T-cell (primary cell): ENCODE results near the gene CRAMP1. TPM values are rescaled to one million over a fixed set of nuclear protein-coding genes. Genes with fewer than 3 reads are reported as not detected.
"Not testable (repeated sequence)": the region's sequence is repeated elsewhere in the genome, so short reads cannot be mapped to it uniquely, and the experiment has no call there.

Experiments used
- ATAC-seq, 4 experiments: fragments of 200-7000 bp in 3 of 4; fragments of 150-1000 bp in 1 of 4; cut with Tn5 transposase; replicated peaks in 1 of 4; 1 replicate in 3 of 4; 2 replicates in 1 of 4; pipeline ENCODE4 v1.10.0; 2021; ENCODE audit warnings: moderate library complexity in 3 of 4, mild to moderate bottlenecking in 2 of 4, moderate number of reproducible peaks in 1 of 4
- CTCF ChIA-PET, 2 donors: fragments of 300-600 bp; sonication (Branson Sonifier 250); formaldehyde crosslinking; loops; one replicate each; lab custom pipeline; 2022; ENCODE audit warnings: antibody characterized with exemption in 2 of 2; lab: Charles Lee
- POLR2A ChIA-PET, 2 donors: fragments of 300-600 bp; sonication (Branson Sonifier 250); formaldehyde crosslinking; loops; one replicate each; lab custom pipeline; 2022; ENCODE audit warnings: antibody characterized with exemption in 2 of 2; lab: Charles Lee
- DNase-seq, 35 experiments: peaks; one replicate each; pipeline versions ENCODE4 v3.0.0 to v3.0.0-alpha.2; 2013 to 2023
- H3K27ac ChIP-seq: one replicate; pipeline ENCODE4 v1.5.1; 2013; ENCODE audit warnings: low read length
- H3K27me3 ChIP-seq, 2 experiments: replicated peaks in 1 of 2; 1 replicate in 1 of 2; 2 replicates in 1 of 2; pipeline versions ENCODE4 v1.6.1 to v1.7.0; 2013; ENCODE audit warnings: low read length in 1 of 2, mixed read lengths in 1 of 2; ENCODE audit not compliant: control insufficient read depth in 2 of 2, insufficient read depth in 2 of 2; ENCODE audit errors: extremely low read depth in 1 of 2
- H3K36me3 ChIP-seq, 2 donors: 1 replicate in 1 of 2; 2 replicates in 1 of 2; pipeline versions ENCODE4 v1.6.1 to v1.7.0; 2013; ENCODE audit warnings: low read length in 1 of 2; ENCODE audit not compliant: control insufficient read depth in 2 of 2, insufficient read depth in 1 of 2; ENCODE audit errors: extremely low read depth in 1 of 2
- H3K4me1 ChIP-seq, 2 experiments: 1 replicate in 1 of 2; 2 replicates in 1 of 2; pipeline versions ENCODE4 v1.6.1 to v1.7.0; 2013; ENCODE audit warnings: low read length in 2 of 2, mixed read lengths in 1 of 2; ENCODE audit not compliant: insufficient read depth in 2 of 2, control insufficient read depth in 1 of 2; ENCODE audit errors: extremely low read depth in 1 of 2
- H3K4me3 ChIP-seq, 2 donors: 1 replicate in 1 of 2; 2 replicates in 1 of 2; pipeline versions ENCODE4 v1.5.1 to v1.7.0; 2013; ENCODE audit warnings: mild to moderate bottlenecking in 2 of 2, low read length in 1 of 2, moderate library complexity in 1 of 2; ENCODE audit not compliant: control insufficient read depth in 1 of 2; ENCODE audit errors: extremely low read depth in 1 of 2
- H3K9me3 ChIP-seq: 2 replicates; pipeline ENCODE4 v1.7.0; 2013
- H3K27ac Mint-ChIP-seq, 2 donors: one replicate each; pipeline ENCODE4 v1.8.0; 2020 to 2021; ENCODE audit warnings: mild to moderate bottlenecking in 2 of 2, mixed read lengths in 2 of 2
- H3K27me3 Mint-ChIP-seq, 2 donors: one replicate each; pipeline ENCODE4 v1.8.0; 2021 to 2022; ENCODE audit warnings: mixed read lengths in 2 of 2
- H3K36me3 Mint-ChIP-seq: one replicate; pipeline ENCODE4 v1.8.0; 2021; ENCODE audit warnings: mixed read lengths
- H3K4me1 Mint-ChIP-seq, 3 donors: one replicate each; pipeline ENCODE4 v1.8.0; 2020 to 2022; ENCODE audit warnings: mixed read lengths in 3 of 3, mild to moderate bottlenecking in 1 of 3
- H3K4me3 Mint-ChIP-seq, 3 donors: one replicate each; pipeline ENCODE4 v1.8.0; 2020 to 2022; ENCODE audit warnings: mild to moderate bottlenecking in 3 of 3, mixed read lengths in 3 of 3, moderate library complexity in 3 of 3
- H3K9me3 Mint-ChIP-seq, 3 donors: one replicate each; pipeline ENCODE4 v1.8.0; 2020 to 2022; ENCODE audit warnings: mixed read lengths in 3 of 3
- WGBS: methylation state at CpG from one replicate; pipeline ENCODE4 v1.1.5; 2013; ENCODE audit warnings: missing lambda C conversion rate; ENCODE audit not compliant: insufficient coverage; 5-methylcytosine and 5-hydroxymethylcytosine counted together
- total RNA-seq, 35 experiments: library from RNA in 6 of 35; stranded (reverse) in 6 of 35; fragments of 120-200 nt in 1 of 35; gene quantifications; one replicate each; pipeline versions ENCODE4 v1.2.1 to v1.2.4 and lab custom pipeline; 2013 to 2026

CRAMP1 gene
- total RNA-seq, 5 donors from 2014 or later (not counting 1 experiment from before 2014, with no cell fraction given) = 26.4 to 36.4 (median 33.0) TPM

DNA sequence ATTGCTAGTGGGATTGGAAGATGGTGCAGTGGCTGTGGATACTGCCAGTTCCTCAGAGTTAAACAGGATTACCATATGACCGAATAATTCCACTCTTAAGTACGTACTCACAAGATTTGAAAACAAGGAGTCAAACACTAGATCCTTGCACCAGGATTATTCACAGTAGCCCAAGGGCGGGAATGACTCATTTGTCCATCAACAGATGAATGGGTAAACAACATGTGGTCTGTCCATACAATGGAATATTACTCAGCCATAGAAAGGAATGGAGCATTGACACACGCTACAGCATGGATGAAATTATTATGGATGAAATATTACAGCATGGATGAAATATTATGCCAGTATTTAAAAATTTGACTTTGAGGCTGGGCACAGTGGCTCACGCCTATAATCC lies 84.7 kb downstream of the CRAMP1 start:
- no peak overlapping the region for H3K4me3 Mint-ChIP-seq
- H3K27me3 ChIP-seq = no peaks in the 10 kb centered on the region
- POLR2A ChIA-PET = no interaction called here
- DNase-seq (no peak), ATAC-seq (no peak)
- CTCF ChIA-PET = no interaction called here
- no peaks in the 10 kb centered on the region for H3K9me3 Mint-ChIP-seq
- H3K27ac Mint-ChIP-seq = no peak overlapping the region
- no peak overlapping the region for H3K4me3 ChIP-seq
- no peaks in the 10 kb centered on the region for H3K9me3 ChIP-seq
- WGBS = 95% methylated on average over 4 of the region's 5 CpGs
- H3K4me1 Mint-ChIP-seq = no peaks in the 10 kb centered on the region
- H3K27me3 Mint-ChIP-seq = no peaks in the 10 kb centered on the region
- no peaks in the 10 kb centered on the region for H3K4me1 ChIP-seq
- H3K36me3 ChIP-seq = peaks cover 22 to 73% of the 10 kb centered on the region in 2 donors
- H3K27ac ChIP-seq = no peak overlapping the region
- peaks cover 40% of the 10 kb centered on the region for H3K36me3 Mint-ChIP-seq

DNA sequence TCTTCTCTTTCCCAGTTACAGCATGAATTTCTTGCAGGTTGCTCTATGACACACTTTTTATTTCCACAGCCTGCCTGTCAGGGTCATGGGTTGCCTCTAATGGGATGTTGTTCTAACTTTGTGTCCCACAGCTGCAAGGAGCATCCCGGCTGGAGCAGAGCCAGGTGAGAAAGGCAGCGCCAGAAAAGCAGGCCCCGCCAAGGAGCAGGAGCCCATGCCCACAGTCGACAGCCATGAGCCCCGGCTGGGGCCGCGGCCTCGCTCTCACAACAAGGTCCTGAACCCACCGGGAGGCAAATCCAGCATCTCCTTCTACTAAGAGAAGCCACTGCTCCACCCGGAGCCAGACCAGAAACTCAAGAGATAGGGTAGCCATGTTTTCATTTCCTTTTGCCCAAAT lies 86.5 kb downstream of the CRAMP1 start:
- Mint-ChIP-seq H3K27ac (peak overlapping the region in 1 of 2 donors; percentile 72), H3K27me3 (no peaks in the 10 kb centered on the region), H3K9me3 (no peaks in the 10 kb centered on the region), H3K36me3 (peaks cover 28% of the 10 kb centered on the region), H3K4me1 (no peaks in the 10 kb centered on the region), H3K4me3 (no peak overlapping the region)
- CTCF ChIA-PET = no interaction called here
- no peak for ATAC-seq
- DNase-seq = no peak
- Histone ChIP-seq H3K36me3 (peaks cover 13 to 57% of the 10 kb centered on the region in 2 donors), H3K27me3 (no peaks in the 10 kb centered on the region), H3K27ac (no peak overlapping the region), H3K4me3 (no peak overlapping the region), H3K9me3 (no peaks in the 10 kb centered on the region), H3K4me1 (no peaks in the 10 kb centered on the region)
- POLR2A ChIA-PET = no interaction called here
- WGBS = 99% methylated on average over 8 of the region's 10 CpGs

- peaks cover 9 to 47% of the 10 kb centered on the region in 2 donors for H3K36me3 ChIP-seq
- no peaks in the 10 kb centered on the region for H3K9me3 ChIP-seq
- no peak overlapping the region for H3K27ac ChIP-seq
- Mint-ChIP-seq H3K4me3 (no peak overlapping the region), H3K4me1 (peaks cover under 1 to 8% (median 5%) of the 10 kb centered on the region in 3 donors), H3K27me3 (no peaks in the 10 kb centered on the region), H3K36me3 (peaks cover 21% of the 10 kb centered on the region), H3K27ac (no peak overlapping the region), H3K9me3 (no peaks in the 10 kb centered on the region)
- POLR2A ChIA-PET = no interaction called here
- CTCF ChIA-PET = no interaction called here
- no peak overlapping the region for H3K4me3 ChIP-seq
- no peaks in the 10 kb centered on the region for H3K27me3 ChIP-seq
- DNase-seq = no peak
- ATAC-seq = no peak
- peaks cover 0 to 7% of the 10 kb centered on the region in 2 experiments for H3K4me1 ChIP-seq
- 100% methylated on average over 3 of the region's 3 CpGs for WGBS
These were observed 88.1 kb downstream of the CRAMP1 start for GRCh38 chr16:1700246-1700645.

GRCh38 chr16:1701216-1701878 lies 89.2 kb downstream of the CRAMP1 start:
- ATAC-seq = no peak
- H3K27ac Mint-ChIP-seq = peak overlapping the region in 1 of 2 donors; percentile 53
- POLR2A ChIA-PET = interaction anchor here in 1 of 2 donors (0.7 kb wide), 1 partner anchor 20 kb away, joined by 3 read pairs; no protein-coding TSS in a partner anchor
- no CpG with 5 or more reads among the region's 6 CpGs for WGBS
- peaks cover 9 to 43% of the 10 kb centered on the region in 2 donors for H3K36me3 ChIP-seq
- H3K4me1 ChIP-seq = peaks cover 0 to 11% of the 10 kb centered on the region in 2 experiments
- no peak overlapping the region for H3K4me3 Mint-ChIP-seq
- no peaks in the 10 kb centered on the region for H3K27me3 Mint-ChIP-seq
- DNase-seq = no peak
- H3K9me3 ChIP-seq = no peaks in the 10 kb centered on the region
- H3K27me3 ChIP-seq = no peaks in the 10 kb centered on the region
- no peak overlapping the region for H3K27ac ChIP-seq
- no peaks in the 10 kb centered on the region for H3K9me3 Mint-ChIP-seq
- peaks cover 3 to 13% (median 10%) of the 10 kb centered on the region in 3 donors for H3K4me1 Mint-ChIP-seq
- no peak overlapping the region for H3K4me3 ChIP-seq
- peaks cover 21% of the 10 kb centered on the region for H3K36me3 Mint-ChIP-seq
- CTCF ChIA-PET = no interaction called here

- ATAC-seq (peak in 3 of 4 experiments; percentile 5 to 35 (median 6)), DNase-seq (peak in 6 of 35 experiments; percentile 5 to 46 (median 16))
- Histone ChIP-seq H3K27ac (peak overlapping the region; percentile 72), H3K4me1 (peaks cover 0 to 44% of the 10 kb centered on the region in 2 experiments), H3K36me3 (peaks cover 3 to 15% of the 10 kb centered on the region in 2 donors), H3K4me3 (peak overlapping the region; percentile 89 to 98)
- CTCF ChIA-PET = interaction anchor here in 1 of 2 donors (0.6 to 2.9 kb wide), 9 partner anchors 14 to 1161 kb away, joined by 3 to 16 read pairs (median 6); partner anchors contain the start of genes CRAMP1, IFT140, JPT2 and NUBP2
- H3K27me3 Mint-ChIP-seq, H3K36me3 Mint-ChIP-seq, H3K9me3 ChIP-seq, H3K27me3 ChIP-seq, H3K9me3 Mint-ChIP-seq: not testable (repeated sequence)
- Mint-ChIP-seq H3K27ac (peak overlapping the region; percentile 97), H3K4me3 (peak overlapping the region; percentile 98 to 99 (median 99)), H3K4me1 (peaks cover 34 to 40% (median 34%) of the 10 kb centered on the region in 3 donors)
- WGBS = 0% methylated on average over 11 of the region's 16 CpGs
- POLR2A ChIA-PET = interaction anchor here in 1 of 2 donors (0.6 kb wide), 1 partner anchor 326 kb away, joined by 3 read pairs; no protein-coding TSS in a partner anchor
These were observed 93.1 kb downstream of the CRAMP1 start for GRCh38 chr16:1705324-1705687.

GRCh38 chr16:1705688-1706385 lies 93.7 kb downstream of the CRAMP1 start, which contains the start of gene MAPK8IP3:
Gene MAPK8IP3 (plus strand): TSS chr16:1706195. CDS start chr16:1706340, 145 bp downstream.
- Mint-ChIP-seq H3K4me3 (peak within 1 kb of the TSS; percentile 98 to 99 (median 99)), H3K27me3 (no peaks in the 10 kb centered on the region), H3K27ac (peak within 1 kb of the TSS; percentile 97), H3K36me3 (no peaks in the 10 kb centered on the region), H3K4me1 (peaks cover 34 to 42% (median 39%) of the 10 kb centered on the region in 3 donors), H3K9me3 (no peaks in the 10 kb centered on the region)
- no peaks in the 10 kb centered on the region for H3K27me3 ChIP-seq
- ATAC-seq (peak; percentile 87 to 91 (median 88)), DNase-seq (peak; percentile 80 to 99 (median 91))
- POLR2A ChIA-PET = interaction anchor here in 1 of 2 donors (0.6 to 1.1 kb wide), 2 partner anchors 11 to 327 kb away, joined by 3 read pairs; no protein-coding TSS in a partner anchor
- no peaks in the 10 kb centered on the region for H3K9me3 ChIP-seq
- peak within 1 kb of the TSS; percentile 72 for H3K27ac ChIP-seq
- whole genome bisulfite sequencing = under 1% methylated on average over 78 of the region's 79 CpGs
- peaks cover 0 to 44% of the 10 kb centered on the region in 2 experiments for H3K4me1 ChIP-seq
- peak within 1 kb of the TSS; percentile 89 to 99 for H3K4me3 ChIP-seq
- peaks cover 0 to 12% of the 10 kb centered on the region in 2 donors for H3K36me3 ChIP-seq
- CTCF ChIA-PET = interaction anchor here in 1 of 2 donors (0.6 to 2.9 kb wide), 11 partner anchors 15 to 1161 kb away, joined by 3 to 16 read pairs (median 4); partner anchors contain the start of genes CRAMP1, IFT140, JPT2 and NUBP2
